Left kidney (tissue), 2 donors: ENCODE measurements around the gene ROPN1L. TPM values are rescaled to one million over a fixed set of nuclear protein-coding genes. Genes with fewer than 3 reads are reported as not detected.

Experiments
- DNase-seq: peaks from one replicate; pipeline ENCODE4 v3.0.0-alpha.2; 2013
- polyA plus RNA-seq: library from polyadenylated mRNA; unstranded; fragments of 120-200 nt; gene quantifications from one replicate; pipeline ENCODE4 v1.2.1, GENCODE V29; 2013; ENCODE audit not compliant: insufficient read length

The ROPN1L gene
- polyA plus RNA-seq, 1 donor = 0.95 TPM

- DNase-seq = no peak
Measured at GRCh38 chr5:10459080-10460055, 17.7 kb downstream of the ROPN1L start.

GRCh38 chr5:10460252-10460906, 18.7 kb downstream of the ROPN1L start:
- DNase-seq = no peak

GRCh38 chr5:10461041-10461440, 19.4 kb downstream of the ROPN1L start:
- no peak for DNase-seq

GRCh38 chr5:10461904-10462555, 20.4 kb downstream of the ROPN1L start:
- DNase-seq = no peak

- DNase-seq = no peak
Measured at GRCh38 chr5:10463566-10463965, 21.9 kb downstream of the ROPN1L start.

- no peak for DNase-seq
Measured at GRCh38 chr5:10464173-10464572, 22.5 kb downstream of the ROPN1L start.

- DNase-seq = no peak
Measured at GRCh38 chr5:10465726-10466125, 24.0 kb downstream of the ROPN1L start.

- DNase-seq = no peak
Measured at GRCh38 chr5:10466446-10467073, 24.9 kb downstream of the ROPN1L start.

- DNase-seq = peak; percentile 40
Measured at GRCh38 chr5:10467281-10468198, 25.9 kb downstream of the ROPN1L start.

- DNase-seq = no peak
Measured at GRCh38 chr5:10468256-10468655, 26.6 kb downstream of the ROPN1L start.

GRCh38 chr5:10469253-10470050, 27.8 kb downstream of the ROPN1L start:
- DNase-seq = no peak

GRCh38 chr5:10470669-10471068, 29.0 kb downstream of the ROPN1L start:
- DNase-seq = no peak

GRCh38 chr5:10471677-10472076, 30.0 kb downstream of the ROPN1L start:
- DNase-seq = no peak

- DNase-seq = no peak
Measured at GRCh38 chr5:10474521-10475075, 32.9 kb downstream of the ROPN1L start.

GRCh38 chr5:10475931-10476676, 34.4 kb downstream of the ROPN1L start:
- no peak for DNase-seq

- DNase-seq = no peak
Measured at GRCh38 chr5:10476878-10477277, 35.2 kb downstream of the ROPN1L start.

GRCh38 chr5:10477943-10478342, 36.3 kb downstream of the ROPN1L start:
- DNase-seq = no peak

- DNase-seq = no peak
Measured at GRCh38 chr5:10478436-10478835, 36.8 kb downstream of the ROPN1L start.

- no peak for DNase-seq
Measured at GRCh38 chr5:10479154-10479721, 37.6 kb downstream of the ROPN1L start.
